HG02678 (cell line): ENCODE measurements around the gene SDC1.
"Not testable (repeated sequence)": the region's sequence is repeated elsewhere in the genome, so short reads cannot be mapped to it uniquely, and the experiment has no call there.

Source experiments
- ATAC-seq: cut with Tn5 transposase; IDR thresholded peaks from one replicate; pipeline ENCODE4 v1.9.1; 2021; ENCODE audit warnings: mild to moderate bottlenecking, moderate library complexity; ENCODE audit not compliant: unreplicated experiment

SDC1 gene, protein sequence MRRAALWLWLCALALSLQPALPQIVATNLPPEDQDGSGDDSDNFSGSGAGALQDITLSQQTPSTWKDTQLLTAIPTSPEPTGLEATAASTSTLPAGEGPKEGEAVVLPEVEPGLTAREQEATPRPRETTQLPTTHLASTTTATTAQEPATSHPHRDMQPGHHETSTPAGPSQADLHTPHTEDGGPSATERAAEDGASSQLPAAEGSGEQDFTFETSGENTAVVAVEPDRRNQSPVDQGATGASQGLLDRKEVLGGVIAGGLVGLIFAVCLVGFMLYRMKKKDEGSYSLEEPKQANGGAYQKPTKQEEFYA

DNA sequence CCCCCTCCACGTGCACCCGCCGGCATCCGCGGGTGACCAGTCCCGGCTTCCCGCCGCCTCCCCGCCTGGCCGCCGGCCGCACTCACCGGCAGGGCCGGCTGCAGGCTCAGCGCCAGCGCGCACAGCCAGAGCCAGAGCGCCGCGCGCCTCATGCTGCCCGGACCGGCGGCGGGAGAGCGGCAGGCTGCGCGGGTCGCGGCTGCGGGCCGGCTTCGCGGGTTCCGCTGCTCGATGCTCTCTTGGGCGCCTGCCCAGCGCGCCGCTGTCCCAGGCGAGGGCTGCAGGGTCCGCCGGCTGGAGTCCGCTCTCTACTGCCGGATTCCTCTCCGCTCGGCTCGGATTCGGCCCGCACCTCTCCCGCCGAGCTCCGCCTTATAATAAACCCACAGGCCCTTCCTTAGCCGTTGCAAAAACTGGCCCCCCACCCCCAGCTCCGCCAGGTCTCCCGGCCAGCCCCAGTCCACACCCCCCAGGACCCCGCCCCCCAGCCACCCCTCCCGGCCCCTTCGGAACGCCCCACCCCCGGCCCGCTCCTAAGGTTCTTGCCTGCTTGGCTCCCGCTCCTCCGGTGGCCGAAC, at the start of gene SDC1:
Gene SDC1, minus strand, starts transcription at position 415 of the 578 bp plus-strand sequence. Its CDS starts 263 bp downstream, at position 152.
- ATAC-seq = peak; percentile 25

DNA sequence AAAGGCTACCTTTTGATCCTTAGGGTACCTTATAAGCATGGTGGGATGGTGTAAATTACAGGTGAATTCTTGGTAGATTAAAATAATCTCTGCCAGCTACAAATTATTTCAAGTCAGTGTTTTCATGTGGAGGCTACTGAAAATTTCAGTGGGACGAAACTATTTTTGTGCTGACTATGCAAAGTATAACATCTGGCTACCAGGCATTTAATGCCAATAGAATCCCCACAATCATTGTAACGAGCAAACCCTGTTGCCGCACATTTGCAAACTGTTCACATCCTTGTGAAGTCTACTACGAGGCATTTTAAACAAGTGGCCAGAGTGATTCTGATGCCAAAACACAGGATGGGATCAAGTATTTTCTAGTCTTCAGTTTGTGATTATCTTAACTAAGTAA, 48.1 kb upstream of the SDC1 start:
- ATAC-seq = no peak

DNA sequence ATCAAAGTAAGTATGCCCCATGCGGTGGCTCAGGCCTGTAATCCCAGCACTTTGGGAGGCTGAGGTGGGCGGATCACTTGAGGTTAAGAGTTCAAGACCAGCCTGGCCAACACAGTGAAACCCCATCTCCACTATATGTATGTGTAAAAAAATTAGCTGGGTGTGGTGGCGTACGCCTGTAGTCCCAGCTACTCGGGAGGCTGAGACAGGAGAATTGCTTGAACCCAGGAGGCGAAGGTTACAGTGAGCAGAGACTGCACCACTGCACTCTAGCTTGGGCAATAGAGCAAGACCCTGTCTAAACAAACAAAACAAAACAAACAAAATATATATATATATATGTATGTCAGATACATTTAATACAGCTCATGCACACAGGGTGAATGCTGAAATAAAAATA, 43.4 kb upstream of the SDC1 start:
- not testable (repeated sequence) for ATAC-seq

DNA sequence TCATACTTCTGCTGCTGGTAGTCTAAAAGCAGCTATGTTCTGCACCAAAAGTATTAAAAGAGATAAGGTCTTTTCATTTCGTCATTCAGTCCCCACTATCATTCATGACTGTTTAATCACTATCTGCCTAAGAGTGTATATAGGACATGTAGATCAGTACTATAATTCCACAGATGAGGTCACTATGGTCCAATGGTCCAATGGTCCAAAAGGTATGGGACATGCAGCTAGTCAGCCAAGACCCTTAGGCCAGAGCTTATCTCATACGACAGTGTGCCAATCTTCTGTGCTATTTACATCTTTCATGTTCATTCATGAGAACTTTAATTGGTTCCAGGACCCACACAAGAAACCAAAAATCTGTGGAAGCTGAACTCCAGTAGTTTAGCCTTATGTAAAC, 42.6 kb upstream of the SDC1 start:
- ATAC-seq = no peak

DNA sequence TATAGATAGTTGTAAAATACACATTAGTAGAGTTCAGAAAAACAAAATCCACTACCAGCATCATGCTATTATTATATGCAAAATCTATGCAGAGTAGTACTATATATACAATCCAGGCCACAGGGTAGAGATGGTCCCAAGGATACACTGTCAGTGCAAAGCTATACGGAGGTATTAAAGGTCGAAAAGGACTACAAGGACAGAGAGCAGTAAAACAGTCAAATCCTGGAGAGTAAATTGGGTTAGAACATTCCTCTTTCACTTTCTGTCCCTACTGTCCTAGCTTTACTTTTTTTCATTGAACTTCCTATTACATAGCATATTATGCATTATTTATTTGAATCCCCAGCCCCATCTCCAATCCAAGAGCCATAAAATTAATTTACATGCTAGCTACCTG, 39.7 kb upstream of the SDC1 start:
- ATAC-seq = no peak

DNA sequence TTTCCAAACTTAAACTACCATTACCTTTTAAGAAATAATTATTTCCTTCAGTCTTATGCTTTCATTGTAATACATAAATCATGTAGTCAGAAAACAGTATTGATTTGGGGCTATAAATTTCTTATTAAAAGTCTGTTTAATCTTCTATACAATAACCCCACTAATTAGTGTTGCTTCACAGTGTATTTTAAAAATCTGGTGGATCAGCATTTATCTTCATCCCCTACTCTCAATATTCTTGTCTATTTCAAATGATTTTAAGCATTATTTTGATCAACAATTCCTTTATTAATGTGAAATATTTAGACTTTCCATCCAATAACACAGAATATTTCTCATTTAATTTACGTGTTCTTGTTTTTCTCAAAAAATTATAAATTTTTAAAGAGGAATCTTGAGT, 32.5 kb upstream of the SDC1 start:
- no peak for ATAC-seq

DNA sequence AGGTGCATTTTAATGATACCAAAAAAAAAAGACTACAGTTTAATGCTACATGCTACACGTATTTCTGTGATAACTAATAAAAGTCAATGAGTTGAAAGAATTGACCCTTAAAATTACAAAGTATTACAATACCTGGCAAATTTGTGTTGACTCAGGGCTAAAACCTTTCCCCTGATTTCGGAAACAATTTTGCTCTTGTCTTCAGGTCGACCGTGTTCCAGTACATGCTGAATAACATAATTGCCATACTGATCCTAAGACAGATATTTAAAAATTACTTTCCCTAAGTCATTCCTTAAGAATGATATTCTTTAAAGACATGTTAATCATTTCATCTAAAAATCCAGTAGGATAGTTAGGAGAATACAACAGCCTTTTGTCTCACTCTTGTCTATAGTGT, 29.8 kb upstream of the SDC1 start:
- ATAC-seq = no peak

DNA sequence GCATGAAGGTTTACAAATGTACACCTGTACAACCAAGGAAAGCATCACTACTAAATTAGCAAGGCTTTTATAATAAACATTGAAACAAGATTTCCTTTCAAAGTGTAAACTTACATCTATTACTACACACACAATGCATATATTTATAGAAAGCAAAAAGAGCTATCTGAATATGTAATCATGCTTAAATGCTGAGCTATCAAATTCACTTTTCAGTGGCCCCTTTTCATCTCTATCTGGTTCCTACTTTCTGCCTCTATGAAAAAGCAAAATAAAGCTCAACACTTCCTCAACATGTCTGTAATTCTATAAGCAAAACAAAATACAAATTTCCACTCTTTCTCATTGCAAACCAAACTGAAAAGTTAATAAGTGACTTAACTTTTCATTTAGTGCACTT, 25.5 kb upstream of the SDC1 start:
- no peak for ATAC-seq

DNA sequence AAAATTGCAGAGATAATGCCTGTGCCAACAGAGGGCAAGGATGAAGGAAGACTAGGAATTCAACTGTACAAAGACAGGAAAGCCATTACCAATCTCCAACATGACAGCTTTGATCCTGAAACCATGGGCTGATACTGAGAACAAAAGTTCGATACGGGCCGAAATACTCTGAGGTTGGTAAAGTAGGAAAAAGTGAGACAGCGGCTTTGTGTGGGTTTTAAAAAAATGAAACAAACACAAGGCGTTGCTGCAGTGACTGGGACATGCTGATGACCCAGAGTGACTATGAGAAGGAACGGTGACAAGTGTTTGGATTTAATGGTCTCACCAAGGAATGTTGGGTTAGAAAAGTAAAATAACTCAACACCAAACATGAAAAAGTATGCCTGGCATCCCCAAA, 24.2 kb upstream of the SDC1 start:
- ATAC-seq = no peak

DNA sequence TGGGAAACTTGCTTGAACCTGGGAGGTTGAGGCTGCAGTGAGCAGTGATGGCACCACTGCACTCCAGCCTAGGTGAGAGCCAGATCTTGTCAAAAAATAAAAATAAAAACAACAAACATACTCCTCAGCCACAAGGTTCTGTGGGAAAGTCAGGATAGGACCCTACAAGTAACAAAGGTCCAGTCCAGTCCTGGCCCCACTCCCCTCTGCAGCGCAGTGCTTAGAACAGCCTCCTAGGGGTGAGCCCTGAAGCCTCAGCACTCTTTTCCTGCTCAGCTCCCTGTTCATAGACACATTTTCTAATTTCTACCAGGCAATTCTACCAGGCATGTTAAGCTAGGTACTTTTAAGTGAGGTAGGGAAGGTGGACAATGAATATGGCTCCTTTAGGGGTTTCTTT, 22.2 kb upstream of the SDC1 start:
- ATAC-seq = no peak

DNA sequence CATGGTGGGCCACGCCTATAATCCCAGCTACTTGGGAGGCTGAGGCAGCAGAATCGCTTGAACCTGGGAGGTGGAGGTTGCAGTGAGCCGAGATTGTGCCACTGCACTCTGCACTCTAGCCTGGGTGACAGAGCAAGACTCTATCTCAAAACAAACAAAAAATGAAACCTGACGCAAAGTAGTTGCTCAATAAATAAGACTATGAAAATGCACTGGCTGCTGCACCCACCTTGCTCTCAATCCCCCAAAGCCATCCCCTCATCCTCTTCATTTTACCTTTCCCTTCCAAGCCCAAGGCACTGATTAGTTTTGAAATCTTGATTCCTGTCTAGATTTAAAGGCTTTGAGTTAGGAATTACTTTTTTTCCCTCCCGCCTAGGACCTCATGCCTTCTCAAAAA, 18.7 kb upstream of the SDC1 start:
- not testable (repeated sequence) for ATAC-seq

DNA sequence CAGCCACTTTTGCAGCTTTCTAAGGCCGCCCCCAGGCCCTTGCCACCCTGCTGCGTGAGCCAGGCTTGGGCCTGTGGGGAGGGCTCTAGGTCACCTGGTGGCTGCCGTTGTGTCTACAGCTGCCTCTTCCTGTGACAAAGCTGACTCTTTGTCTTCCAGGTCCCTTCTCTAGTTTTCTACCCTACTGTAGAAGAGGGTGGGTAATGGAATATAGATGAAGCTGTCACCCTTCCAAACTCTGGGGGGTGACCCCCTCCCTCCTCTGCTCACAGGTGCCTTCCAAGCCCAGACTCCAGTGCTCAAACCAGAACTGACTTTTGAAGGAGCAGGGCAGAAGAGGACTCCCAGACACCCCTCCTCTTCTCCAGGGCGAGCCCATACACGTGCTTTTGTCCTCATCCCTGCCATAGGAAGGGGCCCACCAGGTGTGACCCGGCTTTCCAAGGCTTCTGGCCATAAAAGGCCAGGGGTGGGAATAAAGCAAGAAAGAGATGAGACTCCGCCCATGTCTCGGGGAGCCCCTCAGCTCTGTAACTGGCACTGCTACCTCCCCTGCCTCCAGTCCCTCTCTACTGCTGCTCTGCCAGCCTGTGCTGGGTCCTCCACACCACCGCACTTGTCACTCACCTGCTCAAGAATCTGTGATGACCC, 17.9 kb upstream of the SDC1 start:
- ATAC-seq = no peak

DNA sequence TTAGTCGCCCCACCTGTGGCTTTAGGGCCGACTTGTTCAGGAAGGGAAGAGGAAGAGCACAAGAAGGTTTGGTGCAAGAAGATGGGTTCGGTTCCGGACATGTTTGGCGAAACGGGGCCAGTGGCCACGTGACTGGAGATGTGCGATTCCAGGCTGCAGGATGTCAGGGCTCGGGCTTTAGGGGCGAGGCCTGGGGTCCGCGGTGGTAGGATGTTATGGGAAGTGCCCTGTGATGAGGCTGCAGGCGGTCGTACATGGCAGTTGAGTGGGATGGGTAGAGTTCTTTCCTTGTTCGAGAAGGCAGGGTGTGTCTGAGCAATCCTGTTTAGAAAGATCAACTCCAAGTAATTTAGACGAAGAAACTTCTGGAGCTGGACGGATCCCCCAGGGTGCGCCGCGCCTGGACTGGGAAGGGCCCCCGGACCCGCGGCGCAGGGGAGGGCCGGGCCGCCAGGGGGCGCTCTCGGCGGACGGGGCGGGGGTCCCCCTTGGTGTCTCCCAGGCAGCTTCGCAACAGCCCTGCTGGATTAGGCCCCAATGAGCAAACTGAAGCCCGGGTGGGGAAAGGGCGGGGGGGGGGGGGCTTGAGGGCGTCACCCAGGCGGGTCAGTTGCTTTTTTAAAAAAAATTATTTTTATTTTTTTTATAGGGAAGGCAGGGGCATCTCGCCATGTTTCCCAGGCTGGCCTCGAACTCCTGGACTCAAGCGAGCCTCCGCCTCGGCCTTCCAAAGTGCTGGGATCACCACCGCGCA, 17.2 kb upstream of the SDC1 start:
- ATAC-seq = no peak

DNA sequence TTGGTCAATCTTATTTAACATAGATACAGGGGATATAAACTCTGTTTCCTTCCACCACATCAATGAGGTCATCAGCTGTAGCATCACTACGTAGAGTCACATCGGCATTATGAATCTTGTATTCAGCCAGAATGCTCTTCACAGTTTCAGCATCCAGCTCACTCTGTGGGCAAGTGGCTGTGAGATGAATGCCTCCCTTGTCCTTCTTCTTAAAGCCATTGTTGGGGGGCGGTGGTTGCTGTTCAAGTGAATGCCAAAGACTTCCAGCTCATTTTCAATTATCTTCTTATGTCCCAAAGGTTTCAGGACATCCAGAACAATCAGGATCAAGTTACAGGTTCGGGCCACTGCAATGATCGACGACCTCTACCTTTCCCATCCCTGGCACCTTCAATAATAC, 15.4 kb upstream of the SDC1 start:
- ATAC-seq = not testable (repeated sequence)

DNA sequence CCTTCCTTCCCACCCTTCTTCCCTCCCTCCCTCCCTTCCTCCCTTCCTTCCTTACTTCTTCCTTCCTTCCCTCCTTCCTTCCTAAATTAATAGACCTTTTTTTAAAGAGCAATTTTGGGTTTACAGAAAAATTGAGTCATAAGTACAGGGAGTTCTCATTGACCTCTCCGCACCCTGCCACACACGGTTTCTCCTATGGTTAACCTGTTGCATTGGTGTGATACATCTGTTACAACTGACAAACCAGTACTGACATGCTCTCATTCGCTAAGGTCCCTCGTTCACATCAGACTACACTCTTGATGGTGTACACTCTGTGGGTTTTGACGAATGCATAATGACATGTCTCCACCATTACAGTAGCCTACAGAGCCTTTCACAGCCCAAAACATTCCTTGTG, 11.6 kb upstream of the SDC1 start:
- no peak for ATAC-seq

DNA sequence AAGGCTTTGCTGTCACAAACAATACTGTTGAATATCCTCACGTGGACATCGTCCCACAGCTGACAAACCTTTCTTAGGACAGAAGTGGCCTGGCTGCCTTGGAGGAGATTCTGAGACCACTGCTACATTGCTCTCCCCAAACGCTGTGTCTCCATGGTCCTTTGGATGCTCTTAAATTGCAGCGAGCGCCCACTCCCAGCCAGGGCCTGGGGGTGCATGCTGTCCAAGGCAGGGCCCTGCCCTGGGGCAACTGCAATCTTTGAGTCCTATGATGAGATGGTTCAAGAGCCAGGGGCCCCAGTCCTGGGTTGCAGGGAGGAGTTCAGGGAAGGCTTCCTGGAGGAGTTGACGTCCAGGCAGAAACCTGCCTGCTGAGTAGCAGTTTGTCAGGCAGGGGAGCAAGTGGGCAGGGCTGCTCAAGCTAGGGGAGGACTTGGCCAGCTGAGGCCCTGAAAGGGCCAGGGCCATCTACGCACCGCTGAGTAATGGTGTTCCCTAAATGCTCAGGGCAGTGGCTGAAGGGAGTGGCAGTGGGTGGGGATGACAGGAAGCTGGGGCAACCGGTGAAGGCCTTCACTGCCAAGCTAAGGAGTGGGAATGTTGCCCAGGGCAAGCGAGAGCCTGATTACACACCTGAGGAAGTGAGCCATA, 10.8 kb upstream of the SDC1 start:
- ATAC-seq = no peak

DNA sequence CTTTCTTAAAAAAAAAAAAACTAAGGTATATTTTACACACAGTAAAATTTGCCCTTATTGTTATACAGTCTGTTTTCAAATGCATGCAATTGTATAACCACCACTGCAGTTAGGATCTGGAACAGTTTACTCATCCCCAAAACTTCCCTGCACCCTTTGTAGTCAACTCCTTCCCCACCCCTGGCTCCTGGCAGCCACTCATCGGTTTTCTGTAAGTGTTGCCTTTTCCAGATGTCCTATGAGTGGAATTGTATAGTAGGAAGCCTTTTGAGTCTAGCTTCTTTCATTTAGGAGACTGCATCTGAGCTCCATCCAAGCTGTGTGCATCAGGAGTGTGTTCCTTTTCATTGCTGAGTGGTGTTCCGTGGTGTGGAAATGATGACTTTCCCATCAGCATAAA, 9.7 kb upstream of the SDC1 start:
- ATAC-seq = not testable (repeated sequence)

DNA sequence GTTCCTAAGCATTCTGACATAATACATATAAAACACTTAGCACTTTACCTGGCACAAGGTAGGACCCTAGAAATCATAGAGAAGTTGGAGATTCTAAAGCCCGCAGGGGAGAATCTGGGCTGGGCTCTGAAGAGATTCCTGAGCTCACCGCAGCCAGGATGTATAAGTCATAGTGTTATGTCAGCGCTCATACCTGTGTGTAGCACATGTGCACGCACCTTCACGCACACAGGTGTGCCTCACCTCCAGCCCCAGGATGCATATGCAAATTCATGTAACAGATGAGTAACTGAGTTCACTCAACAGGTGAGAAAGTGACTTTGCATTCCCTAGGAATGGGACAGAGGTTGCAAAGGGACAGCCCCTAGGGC, 7.9 kb upstream of the SDC1 start:
- ATAC-seq = no peak

DNA sequence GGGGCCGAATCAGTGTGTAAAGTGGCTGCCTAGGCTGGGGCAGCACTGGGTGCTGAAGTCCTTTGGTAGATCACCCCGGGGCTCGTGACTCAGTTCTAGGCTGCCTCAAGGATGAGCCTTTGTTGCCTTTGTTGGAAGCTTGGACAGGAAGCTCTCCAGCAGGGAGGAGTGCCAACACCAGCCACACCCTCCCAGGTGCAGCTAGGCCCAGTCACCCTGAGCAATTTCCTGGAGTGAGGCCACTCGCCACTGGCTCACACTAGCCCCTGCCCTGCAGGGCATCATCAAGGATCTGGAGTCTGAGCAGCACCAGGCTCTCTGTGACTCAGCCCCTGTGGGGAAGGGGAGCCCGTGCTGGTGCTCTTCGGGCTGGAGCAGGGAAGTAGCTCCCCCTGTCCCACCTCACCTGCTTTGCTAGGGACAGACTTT, 6.7 kb upstream of the SDC1 start:
- no peak for ATAC-seq

DNA sequence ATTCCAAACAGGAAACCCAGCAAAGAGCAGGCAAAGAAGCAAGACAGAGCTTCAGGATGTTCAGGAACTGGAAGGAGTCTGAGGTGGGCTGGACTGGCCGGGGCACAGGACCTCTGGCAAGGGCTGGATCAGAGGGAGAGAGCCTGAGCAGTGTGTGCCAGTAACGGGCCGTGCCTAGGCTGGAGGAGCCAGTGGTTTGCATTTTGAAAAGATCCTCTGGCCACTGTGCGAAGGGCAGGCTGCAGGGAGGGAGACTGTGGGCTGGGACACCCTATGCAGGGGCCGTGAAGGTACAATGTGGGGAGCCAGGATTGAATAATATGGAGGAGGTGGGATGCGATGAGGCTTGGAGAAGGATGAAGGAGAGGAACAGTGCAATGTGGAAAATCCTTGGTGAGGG, 6.2 kb upstream of the SDC1 start:
- no peak for ATAC-seq

DNA sequence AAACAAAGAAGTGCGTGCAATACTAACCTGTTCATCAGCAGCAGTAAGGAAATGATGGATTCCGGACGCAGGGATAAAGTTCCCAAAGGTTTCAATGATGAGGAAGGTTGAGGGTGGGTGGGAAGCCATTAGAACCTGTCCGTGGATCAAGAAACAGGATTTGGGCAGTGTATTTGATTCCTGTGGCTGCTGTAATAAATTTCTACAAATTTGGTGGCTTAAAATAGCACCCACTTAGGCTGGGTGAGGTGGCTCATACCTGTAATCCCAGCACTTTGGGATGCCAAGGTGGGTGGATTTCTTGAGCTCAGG, 5.1 kb upstream of the SDC1 start:
- no peak for ATAC-seq
